GM18909 (cell line): ENCODE results near the gene KCNQ2.

ENCODE experiments used
- ATAC-seq: cut with Tn5 transposase; IDR thresholded peaks from one replicate; pipeline ENCODE4 v1.9.1; 2021; ENCODE audit warnings: mild to moderate bottlenecking; ENCODE audit not compliant: unreplicated experiment, poor library complexity

KCNQ2 gene

DNA sequence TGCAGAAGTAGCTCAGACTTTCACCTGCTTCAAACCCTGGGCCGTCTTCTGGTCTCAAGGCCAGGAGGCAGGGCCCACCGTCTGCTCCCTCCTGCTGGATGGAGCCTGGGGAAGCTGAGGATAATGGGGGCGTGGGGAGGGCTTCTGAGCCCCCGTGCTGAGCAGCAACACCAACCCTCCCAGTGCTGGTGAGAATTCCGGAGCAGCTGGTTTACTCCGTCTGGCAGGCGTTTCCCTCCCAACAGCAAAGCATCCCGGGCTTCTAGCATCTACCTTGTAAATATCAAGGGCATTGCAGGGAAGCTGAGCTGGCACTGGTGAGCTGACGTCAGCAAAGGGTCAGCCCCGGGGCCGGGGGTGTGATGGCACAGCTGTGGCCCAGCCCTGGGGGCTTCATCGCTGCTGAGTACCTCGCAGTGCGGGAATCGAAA, 94.5 kb downstream of the KCNQ2 start:
- ATAC-seq: no peak

DNA sequence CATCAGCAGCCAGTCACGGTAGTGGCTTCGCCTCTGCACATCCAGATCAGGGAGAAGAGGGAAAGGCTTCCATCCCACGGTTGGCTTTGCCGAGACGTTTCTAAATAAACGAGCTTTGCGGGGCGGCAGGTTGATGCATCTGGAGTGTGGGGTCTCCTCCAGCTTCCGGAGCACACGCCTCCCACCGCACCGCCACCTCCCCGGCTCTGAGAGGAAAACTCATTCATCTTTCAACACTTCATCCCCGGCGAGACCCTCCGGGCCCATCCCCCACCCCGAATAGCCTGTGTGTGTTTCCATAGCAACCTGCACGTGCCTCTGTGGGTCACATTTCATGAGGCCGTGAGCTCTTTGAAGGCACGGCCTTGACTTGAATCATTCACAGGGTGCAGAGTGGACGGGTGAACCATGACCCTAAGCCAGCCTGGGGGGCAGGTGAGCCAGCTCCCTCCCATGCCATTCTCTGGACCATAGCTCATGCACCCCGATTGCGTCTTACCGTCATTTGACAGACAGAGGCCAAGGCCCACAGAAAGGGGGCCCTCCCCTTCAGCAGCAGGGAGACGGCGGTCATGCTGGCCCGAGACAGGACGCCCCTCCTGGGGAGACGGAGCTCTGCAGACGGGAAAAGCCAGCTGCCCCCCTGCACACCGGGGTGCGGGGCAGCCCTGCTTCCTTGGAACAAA, 95.1 kb downstream of the KCNQ2 start:
- no peak for ATAC-seq

DNA sequence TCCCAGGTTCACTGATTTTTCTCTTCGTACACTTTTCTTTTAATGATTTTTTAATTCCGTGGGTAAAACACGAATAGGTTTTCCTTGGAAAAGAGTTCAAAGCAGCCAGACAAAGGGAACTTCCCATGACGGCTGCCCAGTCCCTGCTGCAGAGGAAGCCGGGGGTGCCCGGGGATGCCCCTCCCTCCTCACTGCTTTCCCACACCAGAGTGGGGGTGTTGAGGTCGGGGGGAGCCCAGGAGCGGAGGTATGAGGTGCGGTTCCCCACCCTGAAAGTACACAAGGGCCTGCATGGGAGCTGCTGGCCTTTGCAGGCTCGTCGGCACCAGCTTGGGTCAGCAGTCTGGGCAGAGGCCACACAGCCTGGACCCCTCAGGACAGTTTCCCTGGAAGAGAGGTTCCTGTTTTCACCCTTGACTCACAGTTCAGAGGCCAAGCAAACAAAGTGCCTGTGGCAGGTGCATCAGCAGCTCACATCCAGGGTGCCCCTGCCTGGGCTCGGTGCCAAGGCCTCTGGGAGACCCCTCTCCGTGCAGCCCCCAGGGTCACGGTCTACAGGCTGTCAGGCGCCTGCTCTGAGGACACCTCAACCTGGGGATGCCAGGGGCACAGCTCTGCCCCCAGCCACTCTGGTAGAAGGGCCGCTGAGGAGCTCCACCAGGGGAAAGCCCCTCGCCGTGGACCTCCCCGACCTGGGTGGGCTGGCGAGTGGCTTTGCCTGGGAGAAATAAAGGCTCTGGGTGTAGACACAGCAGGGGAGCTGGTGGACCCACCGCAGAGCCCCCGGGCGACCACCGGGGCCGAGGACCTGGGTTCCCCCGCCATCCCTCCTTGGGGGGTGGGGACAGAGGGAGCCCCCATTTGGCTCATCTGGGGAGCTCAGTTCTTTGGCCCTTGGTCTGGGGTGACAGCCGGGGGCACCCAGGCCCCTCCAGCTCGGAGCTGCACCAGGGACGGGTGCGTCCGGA, 95.9 kb downstream of the KCNQ2 start:
- ATAC-seq: no peak

DNA sequence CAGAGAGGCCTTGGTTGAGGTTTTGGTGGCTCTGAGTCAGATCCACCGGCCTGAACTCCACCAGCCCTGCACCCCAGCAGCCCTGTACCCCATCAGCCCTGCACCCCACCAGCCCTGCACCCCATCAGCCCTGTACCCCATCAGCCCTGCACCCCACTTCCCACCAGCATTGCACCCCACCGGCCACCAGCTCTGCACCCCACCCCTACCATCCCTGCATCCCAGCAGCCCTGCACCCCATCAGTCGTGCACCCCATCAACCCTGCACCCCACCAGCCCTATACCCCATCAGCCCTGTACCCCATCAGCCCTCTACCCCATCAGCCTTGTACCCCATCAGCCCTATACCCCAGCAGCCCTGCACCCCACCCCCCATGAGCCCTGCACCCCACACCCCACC, 97.0 kb downstream of the KCNQ2 start:
- ATAC-seq: no peak

DNA sequence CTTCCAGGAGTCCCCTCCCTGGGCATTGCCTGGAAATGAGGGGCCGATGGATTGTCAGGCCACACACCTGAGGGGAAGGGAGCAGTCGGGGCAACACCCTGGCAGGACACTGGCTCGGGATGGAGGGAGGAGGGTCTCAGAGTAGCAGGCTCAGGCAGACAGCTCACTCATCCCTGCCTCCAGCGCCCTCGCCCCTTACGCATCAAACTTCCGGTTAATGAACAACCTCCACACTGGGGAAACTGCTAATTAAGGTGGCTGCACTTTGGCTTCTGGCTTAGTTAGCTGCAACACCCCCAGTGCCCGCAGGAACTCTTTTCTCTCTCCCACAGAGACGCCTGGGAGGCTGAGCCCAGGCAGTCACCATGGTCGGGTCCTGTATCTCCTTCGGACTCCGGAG, 98.0 kb downstream of the KCNQ2 start:
- ATAC-seq: no peak

DNA sequence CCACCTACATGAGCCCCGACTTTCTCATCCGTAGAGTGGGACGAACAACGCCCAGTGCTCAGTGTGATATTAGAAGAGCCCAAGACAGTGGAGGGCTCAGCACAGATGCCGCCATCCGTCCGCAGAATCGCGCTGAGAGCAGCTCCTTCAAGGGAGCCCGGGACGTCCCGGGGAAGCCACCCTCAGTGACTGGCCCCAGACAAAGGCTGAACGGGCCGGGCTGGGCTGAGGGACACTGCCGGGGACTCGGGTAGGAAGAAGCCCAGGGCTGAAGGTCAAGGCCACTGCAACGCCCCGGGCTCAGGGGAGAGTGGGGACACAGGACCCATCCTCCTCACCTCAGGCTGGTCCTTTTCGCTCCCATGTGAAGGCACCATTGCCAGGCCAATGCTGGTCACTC, 98.5 kb downstream of the KCNQ2 start:
- ATAC-seq: no peak

DNA sequence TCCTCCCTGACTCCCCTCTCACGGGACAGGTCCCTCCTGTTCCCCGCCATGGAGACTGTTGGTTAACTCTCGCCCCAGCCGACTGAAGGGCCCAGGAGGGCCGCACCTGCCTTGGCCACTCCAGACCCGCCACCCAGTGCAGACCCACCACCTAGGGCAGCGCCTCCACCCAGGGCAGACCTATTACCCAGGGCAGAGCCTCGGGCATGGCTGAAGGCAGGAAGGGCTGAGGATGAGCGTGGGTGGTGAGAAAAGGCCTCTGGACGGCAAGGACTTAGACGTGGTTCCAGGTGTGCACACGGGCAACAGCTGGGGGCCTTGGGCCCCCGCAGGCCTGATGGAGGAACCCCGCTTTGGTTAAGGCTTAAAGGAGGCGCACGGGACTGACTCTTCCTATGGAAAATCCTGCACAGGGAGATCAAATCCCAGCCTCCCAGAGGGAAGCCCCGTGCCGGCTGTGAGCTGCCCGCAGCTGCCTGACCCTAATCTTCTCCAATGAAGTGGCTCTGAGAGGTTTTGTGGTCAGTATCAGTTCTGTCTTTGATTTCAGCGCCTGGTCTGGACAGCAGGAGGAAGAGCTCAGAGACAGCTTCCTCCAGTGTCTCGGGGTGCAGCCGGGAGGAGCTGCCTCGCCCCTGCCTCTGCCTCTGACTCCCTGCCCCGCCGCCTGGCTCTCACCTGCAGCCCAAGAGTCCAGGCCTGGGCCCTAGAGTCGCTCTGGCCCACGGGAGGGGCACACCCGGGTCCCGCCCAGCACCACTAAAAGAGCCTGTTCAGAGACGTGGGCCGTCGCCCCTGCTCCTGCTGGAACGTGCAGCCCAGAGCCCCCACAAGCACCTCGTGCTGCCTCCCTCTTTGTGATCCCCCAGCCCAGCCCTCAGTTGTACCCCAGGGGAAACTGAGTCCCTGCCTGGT, 99.2 kb downstream of the KCNQ2 start:
- no peak for ATAC-seq

DNA sequence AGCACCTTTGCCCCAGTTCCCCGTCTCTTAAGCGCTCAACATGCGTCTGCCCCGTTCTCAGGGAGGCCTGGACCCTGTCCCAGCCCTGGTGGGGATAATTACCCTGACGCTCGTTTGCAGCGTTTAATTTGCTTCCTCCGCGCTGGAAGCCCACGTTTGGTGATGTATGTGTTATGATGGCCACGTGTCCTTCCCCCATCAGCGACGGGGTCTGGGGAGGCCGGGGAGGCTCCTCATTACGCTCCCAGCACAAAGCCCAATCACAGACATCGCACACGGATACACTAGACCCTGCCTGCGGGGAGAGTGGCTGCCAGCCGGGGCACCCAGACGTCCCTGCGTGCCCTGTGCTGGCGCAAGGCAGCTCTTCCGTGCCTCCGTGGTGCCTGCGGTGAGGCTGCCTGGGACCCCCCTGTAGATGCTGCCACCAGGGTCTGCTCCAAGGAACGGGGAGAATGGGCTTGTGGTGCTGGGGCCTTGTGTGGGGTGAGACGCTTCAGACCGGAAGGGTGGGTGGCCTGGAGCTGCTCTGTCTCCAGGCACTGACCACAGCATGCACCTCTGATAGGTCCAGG, 101.1 kb downstream of the KCNQ2 start:
- no peak for ATAC-seq

DNA sequence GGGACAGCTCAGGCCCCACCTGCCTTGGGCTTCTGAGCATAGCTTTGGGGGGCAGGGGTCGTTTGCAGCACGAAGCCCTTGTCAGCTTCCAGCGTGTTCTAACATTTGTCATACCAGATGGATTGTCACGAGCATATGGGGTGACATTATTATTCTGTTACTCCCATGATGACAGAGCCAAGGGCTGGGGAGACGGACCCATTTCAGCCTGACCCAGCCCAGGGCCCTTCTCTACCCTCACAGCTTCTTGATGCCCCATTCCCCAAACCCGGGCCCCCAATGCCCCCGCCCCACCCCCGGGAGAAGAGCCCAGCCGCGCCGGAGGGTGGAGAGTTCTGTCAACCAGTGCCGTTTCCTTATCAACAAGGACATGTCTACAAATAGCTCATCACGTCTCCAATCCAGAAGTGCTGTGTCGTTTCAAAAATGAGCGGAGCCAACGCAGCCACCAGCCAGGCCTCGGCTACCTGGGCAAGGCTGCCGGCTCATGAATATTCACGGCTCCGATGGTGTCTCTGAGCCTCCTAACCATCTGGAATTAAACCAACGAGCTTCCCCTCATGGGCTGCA, 101.8 kb downstream of the KCNQ2 start:
- no peak for ATAC-seq

DNA sequence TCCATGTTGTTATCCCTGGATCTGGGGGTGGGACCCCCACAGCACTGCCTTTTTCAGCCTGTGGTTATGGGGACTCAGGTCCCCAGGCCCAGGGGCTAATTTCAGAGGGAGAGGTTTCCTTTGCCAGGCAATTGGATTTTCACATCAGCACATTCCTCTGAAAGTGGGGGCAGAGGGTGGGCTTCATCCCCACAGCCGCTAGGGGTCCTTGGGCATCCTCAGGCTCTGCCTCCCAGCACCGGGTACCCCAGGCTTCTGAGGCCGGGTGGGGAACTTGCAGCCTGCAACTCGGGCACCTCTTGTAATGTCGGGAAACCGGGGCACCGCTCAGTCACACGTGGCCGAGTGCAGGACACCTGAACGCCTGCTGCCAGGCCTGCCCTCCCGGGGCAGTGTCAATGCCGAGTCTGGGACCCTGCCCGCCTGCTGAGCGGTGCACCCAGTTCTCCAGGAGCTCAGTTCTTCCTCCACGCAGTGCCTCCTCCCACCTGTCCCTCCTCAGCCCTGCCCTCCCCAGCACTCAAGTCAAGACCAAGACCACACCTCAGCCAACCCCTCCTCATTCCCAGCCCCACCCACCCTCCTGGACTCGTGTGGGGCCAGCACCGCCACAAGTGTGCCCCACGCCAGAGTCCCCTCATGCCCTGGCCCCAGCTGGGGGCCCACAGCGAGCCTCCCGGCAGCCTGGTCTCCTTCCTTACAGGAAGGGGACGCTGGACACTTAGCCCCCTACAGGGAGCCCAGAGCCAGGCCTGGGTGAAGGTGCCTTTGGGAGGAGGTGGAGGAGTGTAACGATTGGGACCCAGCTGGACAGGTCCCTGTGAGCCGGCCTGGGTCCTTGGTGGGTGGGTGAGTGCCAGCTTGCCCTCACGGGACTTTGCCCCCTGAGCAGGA, 102.5 kb downstream of the KCNQ2 start:
- ATAC-seq: no peak

DNA sequence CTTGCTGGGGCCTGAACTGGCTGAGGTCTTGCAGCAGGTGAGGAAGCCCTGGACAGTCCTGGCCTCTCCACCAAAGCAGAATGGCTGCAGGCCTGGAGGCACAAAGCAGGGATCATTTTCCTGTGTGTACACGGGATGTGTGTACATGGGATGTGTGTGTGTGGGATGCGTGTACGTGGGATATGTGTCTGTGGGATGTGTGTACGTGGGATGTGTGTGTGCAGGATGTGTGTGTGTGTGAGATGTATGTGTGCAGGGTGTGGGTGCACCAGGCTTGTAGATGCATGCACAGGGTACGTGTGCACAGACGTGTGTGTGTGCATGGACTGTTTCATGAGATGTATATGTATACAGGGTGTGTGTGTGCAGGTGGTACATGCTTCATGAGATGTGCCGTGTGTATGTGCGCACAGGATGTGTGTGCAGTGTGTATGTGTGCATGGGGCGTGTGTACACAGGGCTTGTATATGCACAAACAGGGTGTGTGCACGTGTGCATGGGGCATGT, 103.4 kb downstream of the KCNQ2 start:
- no peak for ATAC-seq

DNA sequence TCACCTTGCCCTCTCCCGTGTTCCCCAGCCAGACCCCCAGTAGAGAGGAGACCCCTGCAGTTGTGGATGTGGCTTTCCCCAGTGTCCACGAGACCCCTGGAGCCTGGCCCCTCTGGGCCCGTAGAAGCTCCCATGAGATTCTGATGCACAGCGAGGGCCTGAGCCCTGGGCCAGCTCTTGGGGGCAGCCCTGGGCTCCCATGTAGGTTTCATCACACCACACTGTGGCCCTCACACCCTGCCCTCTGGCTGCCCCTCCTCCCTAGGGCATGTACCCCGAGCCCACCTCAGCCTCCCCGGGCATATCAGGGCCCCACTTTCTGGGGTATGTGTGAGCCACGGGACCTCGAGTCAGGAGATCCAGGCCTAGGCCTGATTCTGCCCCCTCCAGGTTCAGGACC, 104.3 kb downstream of the KCNQ2 start:
- ATAC-seq: no peak

DNA sequence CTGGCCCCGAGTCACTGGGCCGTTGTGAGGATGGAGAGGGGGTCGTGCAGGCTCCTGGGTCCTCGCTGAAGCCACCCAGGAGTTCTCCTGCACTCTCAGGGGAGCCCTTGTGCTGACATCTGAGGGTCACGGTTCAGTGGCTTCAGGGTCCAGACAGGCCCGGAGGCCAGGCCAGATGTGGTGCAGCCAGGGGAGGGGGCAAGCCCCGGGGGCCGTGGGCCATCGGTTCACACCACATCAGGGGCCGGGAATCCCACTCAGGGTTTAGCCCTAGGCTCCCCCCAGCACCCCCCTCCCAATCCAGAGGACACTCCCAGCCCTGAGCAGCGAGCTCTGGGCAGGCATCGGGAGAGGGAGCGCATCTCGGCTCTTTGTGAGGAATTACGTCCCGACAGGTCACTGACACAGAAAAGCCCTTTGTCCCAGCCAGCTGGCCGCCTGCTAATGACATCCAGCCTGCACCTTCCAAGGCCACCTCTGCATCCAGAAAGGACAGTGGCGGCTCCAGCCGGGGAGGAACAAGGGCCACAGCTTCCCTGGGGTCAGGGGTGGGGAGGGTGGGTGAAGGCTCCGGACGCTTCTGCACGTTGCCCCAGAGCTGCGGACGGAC, 104.9 kb downstream of the KCNQ2 start:
- ATAC-seq: no peak

DNA sequence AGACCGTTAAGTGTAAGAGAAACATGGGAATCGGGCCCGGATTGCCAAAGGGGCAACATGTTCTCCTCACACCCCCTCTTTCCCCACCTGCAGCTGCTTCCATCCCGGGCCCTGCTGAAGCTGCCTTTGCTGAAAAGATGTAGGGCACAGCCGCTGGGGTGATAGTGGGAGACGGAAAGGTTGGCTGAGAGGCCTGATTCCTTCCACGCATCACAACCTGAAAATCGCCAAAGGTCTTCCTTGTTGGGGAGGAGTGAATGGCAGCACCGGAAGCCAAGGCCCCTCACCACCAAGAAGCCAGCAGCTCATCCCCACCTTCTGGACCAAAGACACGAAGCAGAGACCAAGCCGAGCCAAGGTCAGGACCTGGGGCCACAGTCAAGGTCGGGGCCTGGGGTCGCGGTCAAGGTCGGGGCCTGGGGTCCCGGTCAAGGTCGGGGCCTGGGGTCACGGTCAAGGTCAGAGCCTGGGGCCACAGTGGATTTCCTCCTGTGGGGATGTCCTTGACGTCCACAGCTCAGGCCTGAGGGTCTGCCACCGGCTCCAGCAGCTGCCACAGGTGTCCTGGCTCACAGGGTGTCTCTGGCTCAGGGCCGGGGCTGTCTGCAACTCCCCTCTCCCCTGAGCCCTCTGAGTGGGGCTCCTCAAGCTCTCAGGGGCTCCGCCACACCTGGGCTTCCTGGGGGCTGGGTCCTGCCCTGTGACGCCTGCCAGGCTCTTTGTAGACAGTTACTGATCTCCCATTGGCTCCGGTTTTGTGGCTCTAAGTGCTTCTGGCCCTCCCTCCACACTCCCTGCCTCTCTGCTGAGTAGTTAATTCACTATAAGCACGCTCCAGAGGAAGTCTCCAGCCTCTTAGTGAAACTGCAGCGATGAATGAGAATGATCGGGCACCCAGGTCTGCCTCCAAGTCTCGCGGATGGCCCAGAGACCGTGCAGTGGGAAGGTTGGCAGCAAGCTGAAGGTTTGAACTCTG, 105.8 kb downstream of the KCNQ2 start:
- no peak for ATAC-seq

DNA sequence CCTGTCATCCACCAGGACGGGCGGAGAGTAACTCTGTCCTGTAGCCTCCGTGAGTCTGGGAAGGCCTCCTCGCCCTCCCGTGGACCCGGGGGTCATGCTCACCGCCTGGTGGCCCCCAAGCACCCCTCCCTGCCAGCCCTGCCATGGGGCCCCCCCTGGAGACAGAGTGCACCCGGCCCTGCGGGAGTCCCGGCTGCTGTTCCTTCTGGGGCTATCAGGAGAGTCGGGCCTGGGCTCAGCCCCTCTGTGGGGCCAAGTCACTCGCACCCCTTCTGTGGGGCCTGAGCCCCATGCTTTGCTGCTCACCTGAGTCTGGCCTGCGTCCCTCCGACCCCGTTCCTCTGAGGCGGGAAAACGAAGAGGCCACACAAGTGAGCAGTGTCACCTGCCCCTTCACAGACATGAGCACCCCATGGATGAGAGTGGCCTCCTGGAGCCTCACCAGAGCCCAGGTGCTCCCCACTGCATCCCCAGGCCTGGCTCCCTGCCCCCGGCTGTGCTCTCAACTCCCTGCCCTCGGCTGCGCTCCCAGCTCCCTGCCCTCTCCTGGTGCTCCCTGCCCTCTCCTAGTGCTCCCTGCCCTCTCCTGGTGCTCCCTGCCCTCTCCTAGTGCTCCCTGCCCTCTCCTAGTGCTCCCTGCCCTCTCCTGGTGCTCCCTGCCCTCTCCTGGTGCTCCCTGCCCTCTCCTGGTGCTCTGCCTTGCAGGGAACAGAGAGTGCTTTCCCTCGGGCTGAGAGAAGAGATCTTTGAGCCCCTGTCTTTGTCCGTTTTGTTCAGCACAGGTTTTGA, 106.7 kb downstream of the KCNQ2 start:
- ATAC-seq: no peak

DNA sequence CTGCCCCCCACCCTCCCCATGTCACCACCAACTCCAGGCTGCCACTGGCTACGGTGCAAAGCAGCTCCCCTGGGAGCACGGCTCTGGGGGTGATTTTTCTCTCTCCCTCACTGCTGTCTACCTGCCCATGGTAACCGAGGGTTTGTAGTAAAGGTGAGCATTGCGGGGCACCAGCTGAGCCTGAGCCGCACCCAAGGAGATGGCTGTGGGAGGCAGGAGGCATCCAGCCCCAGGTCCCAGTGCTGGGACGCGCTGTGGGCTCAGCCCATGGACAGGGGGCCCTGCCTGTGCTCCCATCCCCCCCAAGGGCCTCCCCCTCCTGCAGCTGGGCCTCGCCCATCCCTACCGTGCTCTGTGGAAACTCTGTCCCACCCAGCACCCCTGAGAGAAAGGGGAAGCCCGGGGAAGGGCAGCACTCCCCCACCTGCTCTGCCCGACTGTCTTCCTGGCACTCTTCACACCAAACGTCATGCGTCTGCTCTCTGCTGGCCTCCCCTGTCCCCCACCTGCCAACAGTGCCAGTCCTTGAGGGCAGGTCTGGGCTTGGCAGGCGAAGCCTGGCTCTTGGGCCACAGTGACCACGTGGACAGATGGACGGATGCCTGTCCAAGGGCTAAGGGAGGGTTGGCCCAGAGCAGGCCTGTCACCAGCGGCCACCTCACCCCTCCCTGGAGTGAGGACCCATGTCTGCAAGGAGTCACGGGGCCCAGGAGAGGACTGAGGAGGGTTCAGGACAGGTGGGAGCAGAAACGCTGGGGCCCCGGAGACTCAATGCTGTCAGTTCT, 107.5 kb downstream of the KCNQ2 start:
- no peak for ATAC-seq
